GM10266 (cell line): ENCODE results near the gene PAX1.

ENCODE experiments used
- DNase-seq: peaks from one replicate; pipeline ENCODE4 v3.0.0; 2012; ENCODE audit errors: extremely low spot score
- TF ChIP-seq, protein P1 (sequence below): IDR thresholded peaks from 2 replicates; pipeline ENCODE4 v1.5.1; 2012; ENCODE audit warnings: mild to moderate bottlenecking, low read depth; ENCODE audit not compliant: control insufficient read depth, insufficient read depth; ENCODE audit errors: missing control alignments

Gene PAX1

DNA sequence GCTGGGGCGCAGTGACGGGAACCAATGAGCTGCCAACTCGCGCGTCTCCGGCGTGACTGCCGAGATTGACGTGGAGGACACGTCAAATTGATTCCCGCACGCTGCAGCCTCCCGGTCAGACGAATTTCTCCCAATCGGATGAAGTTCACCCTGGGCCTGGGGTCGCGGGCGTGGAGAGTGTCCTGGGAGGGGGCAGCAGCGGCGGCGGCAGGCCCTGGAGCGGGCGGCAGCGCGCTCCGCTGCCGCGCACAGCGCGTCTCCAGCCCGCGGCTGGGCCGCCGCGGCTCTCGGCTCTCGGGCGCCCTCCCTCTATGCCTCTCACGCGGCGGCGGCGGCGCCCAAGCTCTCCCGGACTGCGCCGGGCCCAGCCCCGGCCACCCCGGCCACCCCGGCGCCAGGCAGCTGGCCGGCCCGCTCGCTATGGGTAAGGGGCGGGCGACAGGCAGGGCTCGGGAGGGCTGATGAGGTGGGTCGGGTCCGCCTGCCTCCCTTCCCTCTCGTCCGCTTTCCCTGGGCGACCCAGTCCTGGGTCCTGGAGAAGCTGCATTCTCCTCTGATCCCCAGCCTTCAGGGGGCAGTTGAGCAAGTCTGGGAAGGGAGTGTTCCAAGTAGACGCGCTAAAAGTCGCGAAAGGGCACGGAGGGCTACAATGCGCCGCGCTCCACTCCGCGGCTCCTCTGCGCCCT is at the start of gene PAX1:
TSS of gene PAX1 (plus strand) at position 90 of the 686 bp plus-strand sequence. CDS start at position 139, 49 bp downstream.
- peak; percentile 24 for DNase-seq
- TF ChIP-seq, protein P1, sequence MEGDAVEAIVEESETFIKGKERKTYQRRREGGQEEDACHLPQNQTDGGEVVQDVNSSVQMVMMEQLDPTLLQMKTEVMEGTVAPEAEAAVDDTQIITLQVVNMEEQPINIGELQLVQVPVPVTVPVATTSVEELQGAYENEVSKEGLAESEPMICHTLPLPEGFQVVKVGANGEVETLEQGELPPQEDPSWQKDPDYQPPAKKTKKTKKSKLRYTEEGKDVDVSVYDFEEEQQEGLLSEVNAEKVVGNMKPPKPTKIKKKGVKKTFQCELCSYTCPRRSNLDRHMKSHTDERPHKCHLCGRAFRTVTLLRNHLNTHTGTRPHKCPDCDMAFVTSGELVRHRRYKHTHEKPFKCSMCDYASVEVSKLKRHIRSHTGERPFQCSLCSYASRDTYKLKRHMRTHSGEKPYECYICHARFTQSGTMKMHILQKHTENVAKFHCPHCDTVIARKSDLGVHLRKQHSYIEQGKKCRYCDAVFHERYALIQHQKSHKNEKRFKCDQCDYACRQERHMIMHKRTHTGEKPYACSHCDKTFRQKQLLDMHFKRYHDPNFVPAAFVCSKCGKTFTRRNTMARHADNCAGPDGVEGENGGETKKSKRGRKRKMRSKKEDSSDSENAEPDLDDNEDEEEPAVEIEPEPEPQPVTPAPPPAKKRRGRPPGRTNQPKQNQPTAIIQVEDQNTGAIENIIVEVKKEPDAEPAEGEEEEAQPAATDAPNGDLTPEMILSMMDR: no peak

DNA sequence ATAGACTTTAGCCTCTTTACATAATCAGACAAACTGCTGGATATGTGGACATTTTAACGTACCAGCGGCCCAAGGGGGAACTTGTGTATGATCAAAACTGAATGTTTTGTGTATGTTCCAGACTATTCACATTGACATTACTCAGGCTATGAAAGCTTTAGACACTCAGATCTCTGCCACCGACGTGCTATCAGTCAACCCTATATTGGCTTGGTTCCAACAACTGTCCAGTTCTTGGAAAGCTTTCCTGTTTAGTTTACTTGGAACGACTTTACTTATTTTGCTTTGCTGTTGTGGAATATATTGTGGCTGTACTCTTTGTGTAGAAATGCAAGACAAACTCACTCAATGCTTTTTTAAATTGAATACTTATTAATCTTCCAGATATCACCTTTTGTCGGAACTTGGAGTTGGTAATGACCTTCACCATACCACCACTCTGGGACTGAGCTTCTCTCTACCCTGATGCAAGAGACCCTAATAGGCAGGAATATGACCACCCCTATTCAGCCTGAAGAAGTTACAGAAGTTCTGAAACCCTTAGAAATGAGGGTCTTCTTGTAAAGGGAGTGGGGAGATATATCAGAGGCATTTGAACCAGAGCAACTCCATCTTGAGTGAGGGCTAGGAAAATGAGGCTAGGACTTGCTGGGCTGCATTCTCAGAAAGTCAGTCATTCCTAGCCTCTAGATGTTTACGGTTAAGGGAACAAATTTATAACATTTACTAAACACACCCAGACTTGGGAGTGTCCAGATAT is 49.0 kb upstream of the PAX1 start:
- TF ChIP-seq, protein P1: no peak
- DNase-seq: no peak

DNA sequence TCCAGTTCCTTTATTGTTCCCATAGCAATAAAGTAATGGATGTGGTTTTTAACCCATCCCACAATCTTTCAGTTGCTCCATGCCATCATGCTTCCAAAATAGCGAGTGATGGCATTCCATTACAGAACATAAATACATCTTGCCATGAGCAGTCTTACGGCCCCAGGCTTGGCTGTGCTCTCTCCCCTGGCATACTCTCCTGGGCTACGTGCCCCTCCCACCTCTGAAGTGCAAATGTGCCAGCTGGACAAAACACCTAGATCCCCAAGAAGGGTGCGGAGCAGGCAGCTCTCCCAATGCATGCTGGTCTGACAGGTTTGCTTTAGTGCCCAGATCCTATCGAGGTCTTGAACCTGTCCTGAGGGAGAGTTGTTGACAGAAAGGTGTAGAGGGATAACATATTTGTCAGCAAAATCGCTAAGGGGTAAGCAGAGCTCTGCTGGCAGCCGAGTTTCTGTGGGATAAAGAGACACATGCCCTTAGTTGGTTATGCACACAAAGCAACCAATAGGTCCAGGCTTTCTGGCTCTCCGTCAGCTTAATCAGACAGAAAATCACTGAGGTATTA is 43.9 kb upstream of the PAX1 start:
- DNase-seq: no peak
- TF ChIP-seq, protein P1: no peak

DNA sequence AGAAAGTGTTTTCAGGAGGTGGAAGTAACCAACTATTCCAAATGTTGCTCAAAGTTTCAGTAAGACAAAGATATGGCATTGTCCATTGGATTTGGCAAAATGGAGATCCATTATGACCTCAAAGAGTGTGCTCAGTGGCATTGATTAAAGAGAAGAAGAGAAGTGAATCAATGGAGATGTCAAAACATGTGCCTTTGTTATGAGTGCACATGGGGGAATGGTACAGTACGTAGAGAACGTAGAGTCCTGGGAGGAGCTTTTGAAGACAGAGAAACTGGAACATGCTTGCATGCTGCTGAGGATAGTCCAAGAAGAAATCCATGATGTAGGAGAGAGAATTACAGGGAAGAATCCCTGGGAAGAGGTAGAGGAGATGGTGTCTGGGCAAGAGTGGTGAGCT is 42.0 kb upstream of the PAX1 start:
- TF ChIP-seq, protein P1: no peak

DNA sequence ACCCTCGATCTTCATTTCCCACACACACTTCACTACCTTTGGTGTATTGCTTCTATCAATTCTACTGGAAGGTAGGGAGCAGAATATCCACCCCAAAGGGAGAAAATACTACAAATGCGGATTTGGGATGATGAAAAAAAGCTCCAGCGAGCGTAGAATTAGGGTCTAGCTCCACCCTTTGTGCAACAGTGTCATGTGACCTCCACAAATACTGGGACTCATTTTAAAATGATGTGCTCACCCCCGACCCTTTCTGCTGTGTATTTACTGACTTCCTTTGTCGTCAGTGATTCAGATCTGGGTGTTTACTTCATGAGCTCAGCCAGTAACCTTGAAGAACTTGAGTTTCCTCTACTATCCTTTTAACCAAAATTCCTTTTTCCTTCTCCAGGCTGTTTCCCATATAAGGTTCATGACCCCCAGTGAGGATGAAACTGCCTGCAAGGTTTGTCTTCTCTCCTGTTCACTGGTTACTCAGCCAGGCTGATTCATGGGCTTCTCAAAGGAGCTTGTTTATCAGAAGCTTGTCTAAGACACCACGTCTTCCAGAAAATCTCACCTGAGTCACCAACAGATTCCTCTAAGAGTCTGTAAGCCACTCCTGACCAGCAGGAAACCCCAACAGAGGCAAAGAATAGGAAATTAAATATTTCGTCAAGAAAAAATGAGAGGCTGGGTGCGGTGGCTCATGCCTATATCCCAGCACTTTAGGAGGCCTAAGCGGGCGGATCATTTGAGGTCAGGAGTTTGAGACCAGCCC is 39.6 kb upstream of the PAX1 start:
- TF ChIP-seq, protein P1: no peak
- DNase-seq: no peak

More for the DNA sequence above, 42.0 kb upstream of the PAX1 start:
- DNase-seq: no peak

DNA sequence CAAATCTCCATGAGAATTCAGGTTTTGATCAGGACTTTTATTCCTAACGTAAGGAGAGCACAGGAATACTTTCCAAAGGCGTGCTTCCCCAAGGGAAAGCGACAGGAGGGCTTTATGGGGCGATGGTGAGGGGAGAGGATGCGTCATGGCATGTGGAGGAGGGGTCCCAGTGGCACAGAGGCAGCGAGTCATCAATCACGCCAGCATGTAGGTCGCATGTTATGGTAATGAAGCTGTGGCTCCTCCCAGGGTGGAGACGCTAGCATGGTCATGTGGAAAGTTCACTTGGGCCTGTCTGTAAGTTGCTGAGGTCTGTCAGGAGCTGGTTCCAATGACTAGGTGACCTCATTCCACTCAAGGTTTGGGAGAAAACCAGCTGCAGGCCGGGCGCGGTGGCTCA is 35.3 kb upstream of the PAX1 start:
- no peak for DNase-seq
- TF ChIP-seq, protein P1: no peak
